ENCODE data around the gene ARID3A. TPM values are rescaled to one million over a fixed set of nuclear protein-coding genes. Genes with fewer than 3 reads are reported as not detected.

ARID3A gene
- total and polyA plus RNA-seq, 2 of the 8 experiments (the other 6 are each of a cell fraction or from before 2014, with no cell fraction given): 40.5 to 77.4 TPM

DNA sequence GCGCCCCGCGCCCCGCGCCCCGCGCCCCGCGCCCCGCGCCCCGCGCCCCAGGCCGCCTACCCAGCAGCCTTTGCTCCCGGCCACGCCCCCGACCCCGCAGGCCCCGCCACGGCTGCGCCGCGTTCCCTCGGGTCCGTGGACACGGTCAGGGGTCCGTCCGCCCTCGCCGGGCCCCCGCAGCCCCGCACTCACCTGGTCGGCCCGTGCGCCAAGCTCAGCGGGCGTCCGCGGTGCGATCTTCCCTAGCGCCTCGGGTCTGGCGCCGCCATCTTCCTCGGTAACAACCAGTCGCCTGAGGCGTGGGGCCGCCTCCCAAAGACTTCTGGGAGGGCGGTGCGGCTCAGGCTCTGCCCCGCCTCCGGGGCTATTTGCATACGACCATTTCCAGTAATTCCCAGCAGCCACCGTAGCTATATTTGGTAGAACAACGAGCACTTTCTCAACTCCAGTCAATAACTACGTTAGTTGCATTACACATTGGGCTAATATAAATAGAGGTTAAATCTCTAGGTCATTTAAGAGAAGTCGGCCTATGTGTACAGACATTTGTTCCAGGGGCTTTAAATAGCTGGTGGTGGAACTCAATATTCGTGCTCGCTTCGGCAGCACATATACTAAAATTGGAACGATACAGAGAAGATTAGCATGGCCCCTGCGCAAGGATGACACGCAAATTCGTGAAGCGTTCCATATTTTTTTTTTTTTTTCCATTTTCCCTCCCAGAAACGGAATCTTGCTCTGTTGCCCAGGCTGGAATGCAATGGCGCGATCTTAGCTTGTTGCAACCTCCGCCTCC, 32.7 kb upstream of the ARID3A start, which contains the start of the genes MED16 and RNU6-9 (continued):
- no peak for TF ChIP-seq RFX5 (IDR thresholded peaks at IDR 0.05; ENCODE audit: borderline replicate concordance, low read depth, low read length)
- no peak for TF ChIP-seq SP2 (IDR thresholded peaks at IDR 0.05; ENCODE audit: low read length)
- TF ChIP-seq, protein P1, sequence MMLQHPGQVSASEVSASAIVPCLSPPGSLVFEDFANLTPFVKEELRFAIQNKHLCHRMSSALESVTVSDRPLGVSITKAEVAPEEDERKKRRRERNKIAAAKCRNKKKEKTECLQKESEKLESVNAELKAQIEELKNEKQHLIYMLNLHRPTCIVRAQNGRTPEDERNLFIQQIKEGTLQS (IDR thresholded peaks at IDR 0.05; ENCODE audit: insufficient read depth, low read depth, low read length): no peak
- peak; percentile 28 for TF ChIP-seq JUND (IDR thresholded peaks at IDR 0.05; ENCODE audit: low read length)
- peak; percentile 98 for TF ChIP-seq TBP (IDR thresholded peaks at IDR 0.05; ENCODE audit: low read depth, low read length)
- TF ChIP-seq CBX5 (IDR thresholded peaks at IDR 0.05; ENCODE audit: low read depth, low read length): no peak
- no peak for TF ChIP-seq SRF (IDR thresholded peaks at IDR 0.05; ENCODE audit: low read depth, low read length)
- no peak for TF ChIP-seq GABPA (IDR thresholded peaks at IDR 0.05; ENCODE audit: borderline replicate concordance, insufficient read depth, low read length)
- no peak for TF ChIP-seq SIRT6 (IDR thresholded peaks at IDR 0.05; ENCODE audit: low read length)
- no peak for TF ChIP-seq RNF2 (IDR thresholded peaks at IDR 0.05; ENCODE audit: borderline replicate concordance, low read depth, low read length, missing control alignments, poor library complexity, severe bottlenecking)
- no peak for TF ChIP-seq BRCA1 (IDR thresholded peaks at IDR 0.05; ENCODE audit: low read depth, low read length)
- TF ChIP-seq RAD21 (IDR thresholded peaks at IDR 0.05 in 1 of 2, conservative IDR thresholded peaks at IDR 0.05 in 1 of 2; ENCODE audit: low read depth in 2 of 2, low read length in 2 of 2): no peak
